Fibroblast of skin of right biceps (primary cell): Measurements from ENCODE around the gene RMI2.
"Not testable (repeated sequence)": the region's sequence is repeated elsewhere in the genome, so short reads cannot be mapped to it uniquely, and the experiment has no call there.

Source experiments
- DNase-seq: peaks from one replicate; pipeline ENCODE4 v3.0.0-alpha.2; 2013

RMI2 gene

GRCh38 chr16:11345040-11345862, at the start of gene RMI2:
TSS of gene RMI2 (plus strand) at chr16:11345459. CDS start at chr16:11345472, 13 bp downstream.
- peak; percentile 96 for DNase-seq

GRCh38 chr16:11295672-11296071, 49.6 kb upstream of the RMI2 start:
- no peak for DNase-seq

GRCh38 chr16:11296351-11296705, 48.9 kb upstream of the RMI2 start:
- no peak for DNase-seq

- DNase-seq, result no peak
These were observed 48.4 kb upstream of the RMI2 start for GRCh38 chr16:11296706-11297491.

- peak; percentile 55 for DNase-seq
These were observed 47.6 kb upstream of the RMI2 start for GRCh38 chr16:11297492-11298142.

GRCh38 chr16:11298143-11298900, 46.9 kb upstream of the RMI2 start:
- DNase-seq, result no peak

GRCh38 chr16:11298950-11299547, 46.2 kb upstream of the RMI2 start:
- not testable (repeated sequence) for DNase-seq

- no peak for DNase-seq
These were observed 45.2 kb upstream of the RMI2 start for GRCh38 chr16:11299865-11300559.

- no peak for DNase-seq
These were observed 44.7 kb upstream of the RMI2 start for GRCh38 chr16:11300560-11300892.

- peak; percentile 16 for DNase-seq
These were observed 43.4 kb upstream of the RMI2 start for GRCh38 chr16:11301645-11302501.

GRCh38 chr16:11302977-11303376, 42.3 kb upstream of the RMI2 start:
- DNase-seq, result no peak

- no peak for DNase-seq
These were observed 41.7 kb upstream of the RMI2 start for GRCh38 chr16:11303405-11304138.

- no peak for DNase-seq
These were observed 38.9 kb upstream of the RMI2 start for GRCh38 chr16:11306381-11306780.

- DNase-seq, result no peak
These were observed 38.1 kb upstream of the RMI2 start for GRCh38 chr16:11306997-11307638.

GRCh38 chr16:11307639-11308492, 37.4 kb upstream of the RMI2 start:
- DNase-seq, result no peak

GRCh38 chr16:11308493-11309283, 36.6 kb upstream of the RMI2 start:
- no peak for DNase-seq

- peak; percentile 53 for DNase-seq
These were observed 35.2 kb upstream of the RMI2 start for GRCh38 chr16:11309895-11310633.
